A549 (cell line): ENCODE measurements around the gene LEF1. TPM values are rescaled to one million over a fixed set of nuclear protein-coding genes. Genes with fewer than 3 reads are reported as not detected.

Experiments
- ATAC-seq, 2 experiments: fragments of 200-7000 bp in 1 of 2; fragments of >200 bp in 1 of 2; cut with Nextera tagmentation in 1 of 2; cut with Tn5 transposase in 1 of 2; 3 replicates each; pipeline versions ENCODE4 v1.8.0 to v1.9.1; 2018 to 2020; ENCODE audit warnings: mild to moderate bottlenecking in 1 of 2, moderate library complexity in 1 of 2
- CTCF ChIA-PET: fragments of 300-600 bp; sonication (Branson Sonifier 250); formaldehyde crosslinking; extraction: SDS; loops from one replicate; lab custom pipeline; 2021; ENCODE audit warnings: antibody characterized with exemption, inconsistent platforms; lab: Yijun Ruan, JAX
- POLR2A ChIA-PET: fragments of 350-600 bp; formaldehyde crosslinking; extraction: SDS; loops from one replicate; lab custom pipeline; 2021; ENCODE audit warnings: antibody characterized with exemption, inconsistent platforms; lab: Yijun Ruan, JAX
- DNase-seq, 2 experiments: peaks; one replicate each; pipeline versions ENCODE4 v3.0.0 to v3.0.0-alpha.2; 2011 to 2016; ENCODE audit warnings: low read depth in 1 of 2, low spot score in 1 of 2
- FAIRE-seq: peaks from 2 replicates; lab custom pipeline; 2011; peaks lifted over from hg19 to GRCh38; lab: Jason Lieb, UNC
- H3K27ac ChIP-seq, 2 experiments: fragments of >200 bp; sonication (Bioruptor Twin); formaldehyde crosslinking; 3 replicates each; pipeline ENCODE4 v1.5.1; 2016 to 2017
- H3K4me1 ChIP-seq: fragments of >200 bp; sonication (Bioruptor Twin); formaldehyde crosslinking; 3 replicates; pipeline ENCODE4 v1.6.1; 2016
- H3K4me2 ChIP-seq: fragments of >200 bp; sonication (Bioruptor Twin); formaldehyde crosslinking; 3 replicates; pipeline ENCODE4 v1.6.1; 2016
- H3K4me3 ChIP-seq: fragments of >200 bp; sonication (Bioruptor Twin); formaldehyde crosslinking; 3 replicates; pipeline ENCODE4 v1.5.1; 2016
- H3K9me3 ChIP-seq: fragments of >200 bp; sonication (Bioruptor Twin); formaldehyde crosslinking; 3 replicates; pipeline ENCODE4 v1.6.1; 2016
- CBX8 ChIP-seq: fragments of 200-600 bp; sonication (generic); IDR thresholded peaks from 2 replicates; pipeline ENCODE4 v1.6.1; 2016
- CTCF ChIP-seq: fragments of >200 bp; sonication (Bioruptor Twin); formaldehyde crosslinking; IDR thresholded peaks from 3 replicates; pipeline ENCODE4 v1.5.1; 2016
- HDAC2 ChIP-seq: fragments of 200-600 bp; sonication (generic); IDR thresholded peaks from 2 replicates; pipeline ENCODE4 v1.6.1; 2016
- HEYL ChIP-seq: fragments of 250-450 bp; sonication (Bioruptor Pico); IDR thresholded peaks from 2 replicates; pipeline ENCODE4 v1.8.0; 2021; ENCODE audit warnings: mild to moderate bottlenecking, moderate library complexity
- HMGXB4 ChIP-seq: fragments of 250-450 bp; sonication (Bioruptor Pico); IDR thresholded peaks from 2 replicates; pipeline ENCODE4 v1.5.0; 2021; ENCODE audit warnings: mild to moderate bottlenecking, moderate library complexity, borderline replicate concordance
- HOXB13 ChIP-seq: fragments of 250-450 bp; sonication (Bioruptor Pico); IDR thresholded peaks from 2 replicates; pipeline ENCODE4 v1.5.0; 2020; ENCODE audit warnings: low read depth, mild to moderate bottlenecking, moderate library complexity
- JUN ChIP-seq, 2 experiments: fragments of >200 bp; sonication (Bioruptor Twin); formaldehyde crosslinking; IDR thresholded peaks; 2 replicates in 1 of 2; 3 replicates in 1 of 2; pipeline ENCODE4 v1.6.1; 2016 to 2017
- JUNB ChIP-seq: fragments of >200 bp; sonication (Bioruptor Twin); formaldehyde crosslinking; IDR thresholded peaks from 2 replicates; pipeline ENCODE4 v1.6.1; 2016
- MAFK ChIP-seq: fragments of 450-650 bp; IDR thresholded peaks from 2 replicates; pipeline ENCODE4 v1.6.1; 2014; ENCODE audit not compliant: partially characterized antibody
- NR3C1 ChIP-seq: fragments of >200 bp; sonication (Bioruptor Twin); formaldehyde crosslinking; IDR thresholded peaks from 3 replicates; pipeline ENCODE4 v1.6.1; 2017
- PBX3 ChIP-seq: IDR thresholded peaks from 2 replicates; pipeline ENCODE4 v1.6.1; 2012
- RAD21 ChIP-seq, 2 experiments: fragments of >200 bp in 1 of 2; sonication (Bioruptor Twin) in 1 of 2; formaldehyde crosslinking in 1 of 2; IDR thresholded peaks in 1 of 2; conservative IDR thresholded peaks in 1 of 2; 2 replicates in 1 of 2; 3 replicates in 1 of 2; pipeline ENCODE4 v1.6.1; 2012 to 2018; ENCODE audit warnings: inconsistent platforms in 1 of 2
- RCOR1 ChIP-seq: fragments of 150-350 bp; IDR thresholded peaks from 2 replicates; pipeline ENCODE4 v1.6.1; 2014; ENCODE audit warnings: antibody characterized with exemption, low read length, low read depth
- SMC3 ChIP-seq: fragments of >200 bp; sonication (Bioruptor Twin); formaldehyde crosslinking; IDR thresholded peaks from 3 replicates; pipeline ENCODE4 v1.6.1; 2018; ENCODE audit warnings: inconsistent platforms
- ZFP36 ChIP-seq: fragments of 450-650 bp; IDR thresholded peaks from 2 replicates; pipeline ENCODE4 v1.6.1; 2014; ENCODE audit warnings: borderline replicate concordance; ENCODE audit not compliant: partially characterized antibody
- WGBS: methylation state at CpG from one replicate; pipeline ENCODE4 v1.1.6; 2017; ENCODE audit errors: missing lambda C conversion rate; 5-methylcytosine and 5-hydroxymethylcytosine counted together
- polyA plus RNA-seq, 4 experiments: library from polyadenylated mRNA; depleted of rRNA in 3 of 4; stranded (reverse); fragments of >200 nt; fragmentation: RNase III in 1 of 4; extraction: RNeasy Plus Mini Kit Qiagen cat#74134 plus additional on column Dnase treatment in 1 of 4; gene quantifications; 2 replicates in 3 of 4; 3 replicates in 1 of 4; pipeline ENCODE4 v1.2.3, GENCODE V29; 2011 to 2017

Gene LEF1
- polyA plus RNA-seq, 2 of the 4 experiments (the other 2 are of a cell fraction) = not detected

GRCh38 chr4:108068442-108068841 lies 100.3 kb downstream of the LEF1 start:
- DNase-seq = no peak
- Histone ChIP-seq H3K27ac (no peak overlapping the region), H3K4me3 (no peak overlapping the region), H3K4me2 (no peak overlapping the region), H3K4me1 (no peaks in the 10 kb centered on the region), H3K9me3 (no peaks in the 10 kb centered on the region)
- FAIRE-seq = no peak
- ChIA-PET POLR2A (no interaction called here), CTCF (no interaction called here)
- TF ChIP-seq JUNB (no peak), MAFK (peak; percentile 60)
- no peak for ATAC-seq

GRCh38 chr4:108060686-108061321 lies 107.9 kb downstream of the LEF1 start:
- CTCF ChIA-PET = interaction anchor here (1.0 to 1.6 kb wide), 5 partner anchors 20 to 514 kb away, joined by 3 to 4 read pairs (median 3); no protein-coding TSS in a partner anchor
- Histone ChIP-seq H3K4me2 (no peak overlapping the region), H3K27ac (no peak overlapping the region)
- TF ChIP-seq HEYL (CRISPR knock-in tag) (no peak), MAFK (peak; percentile 56)
- TF ChIP-seq, all 56 proteins: peak for 1
- Histone ChIP-seq H3K9me3 (no peaks in the 10 kb centered on the region), H3K4me3 (no peak overlapping the region), H3K4me1 (no peaks in the 10 kb centered on the region)
- DNase-seq (no peak), FAIRE-seq (no peak), ATAC-seq (no peak)
- WGBS = 26% methylated on average over 5 of the region's 5 CpGs
- POLR2A ChIA-PET = no interaction called here

GRCh38 chr4:108060164-108060563 lies 108.6 kb downstream of the LEF1 start:
- ChIA-PET POLR2A (no interaction called here), CTCF (interaction anchor here (1.0 to 1.6 kb wide), 6 partner anchors 21 to 514 kb away, joined by 3 to 5 read pairs (median 4); no protein-coding TSS in a partner anchor)
- Histone ChIP-seq H3K27ac (no peak overlapping the region), H3K4me1 (no peaks in the 10 kb centered on the region), H3K9me3 (no peaks in the 10 kb centered on the region), H3K4me2 (no peak overlapping the region), H3K4me3 (no peak overlapping the region)
- peak; percentile 47 to 56; a peak in 3 of 6 replicates for ATAC-seq
- TF ChIP-seq PBX3 (no peak), CTCF (0 out of 3 replicates have a peak, but pooled peaks have one; percentile 25), CBX8 (no peak), JUN (IDR thresholded peaks at IDR 0.05) (no peak), HOXB13 (no peak), SMC3 (peak; percentile 29; the same call in 1 of the 3 replicates), RAD21 (conservative IDR thresholded peaks at IDR 0.05 in 1 of 2, IDR thresholded peaks at IDR 0.05 in 1 of 2) (peak in 1 of 2 experiments; percentile 46; a peak in 4 of 5 replicates), NR3C1 (no peak), HDAC2 (no peak), HMGXB4 (no peak), ZFP36 (no peak), RCOR1 (no peak)
- 44% methylated on average over 5 of the region's 5 CpGs for WGBS
- DNase-seq = peak; percentile 6 to 26
- FAIRE-seq = no peak
